T-helper 1 cell (primary cell): ENCODE data around the gene DKC1.
A peak's percentile ranks its signal among the peaks of the same experiment; 100 is the strongest.

Experiments
- DNase-seq, 5 donors: peaks; one replicate each; pipeline ENCODE4 v3.0.0-alpha.2; 2012 to 2020
- total RNA-seq, 4 donors: gene quantifications; one replicate each; lab custom pipeline; 2026; lab: John Stamatoyannopoulos, UW

The DKC1 gene
- total RNA-seq, result 33.3 to 54.5 (median 43.0) reads per million in 4 donors

DNA sequence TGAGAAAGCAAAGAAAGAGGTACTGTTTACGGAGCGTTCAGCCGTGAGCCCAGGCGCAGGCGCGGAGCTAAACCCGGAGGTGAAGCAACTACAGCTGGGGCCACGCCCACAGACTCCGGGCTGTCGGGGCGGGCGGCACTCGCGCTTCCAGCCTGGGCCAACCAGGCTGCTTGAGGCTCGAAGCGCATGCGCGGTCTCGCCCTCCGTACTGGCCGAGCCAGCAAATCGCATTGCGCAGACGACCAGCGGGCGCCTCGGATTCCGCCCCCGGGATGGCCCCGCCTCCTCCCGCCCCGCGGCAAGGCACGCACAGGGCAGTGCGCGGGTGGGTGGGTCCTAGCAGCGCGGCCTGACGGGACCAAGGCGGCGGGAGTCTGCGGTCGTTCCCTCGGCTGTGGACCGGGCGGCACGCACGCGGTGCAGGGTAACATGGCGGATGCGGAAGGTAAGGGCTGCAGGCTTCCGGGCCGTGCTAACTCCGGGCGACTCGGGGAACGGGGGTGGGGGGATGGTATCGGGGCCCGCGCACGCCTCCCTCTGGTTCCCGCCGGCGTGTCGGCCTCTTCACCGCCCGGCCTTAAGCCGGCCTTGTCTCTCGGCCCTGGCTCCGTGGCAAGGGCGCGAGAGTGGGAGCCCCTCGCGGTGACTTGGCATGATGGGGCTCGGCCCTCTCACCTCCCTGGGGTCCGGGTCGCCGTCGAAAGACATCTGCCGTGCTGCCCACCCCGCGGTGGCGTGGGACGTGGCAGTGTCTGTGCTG lies at the start of gene DKC1:
Gene DKC1, plus strand, starts transcription at position 328 of the 760 bp plus-strand sequence. Its CDS starts 102 bp downstream, at position 430.
- peak; percentile 89 to 98 (median 91) for DNase-seq

DNA sequence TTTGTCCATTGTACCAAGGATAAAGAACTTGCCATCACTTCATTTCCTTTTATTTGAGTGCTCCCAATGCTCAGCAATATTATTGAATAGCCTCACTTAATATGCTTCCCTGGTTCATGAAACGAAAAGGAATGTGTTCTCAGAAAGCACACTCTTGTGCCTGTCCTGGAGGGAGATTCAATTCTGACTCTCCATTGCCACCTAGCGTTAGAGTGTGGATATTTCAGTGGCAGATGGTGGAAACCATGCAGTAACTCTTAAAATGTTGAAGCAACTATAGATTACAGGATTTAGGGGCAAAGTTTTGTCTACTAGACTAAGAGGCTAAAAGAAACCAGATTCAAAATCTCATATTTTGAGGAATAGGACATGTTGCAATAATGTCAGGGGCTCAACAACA lies 47.7 kb upstream of the DKC1 start:
- DNase-seq, result peak in 2 of 5 donors; percentile 20 to 67

DNA sequence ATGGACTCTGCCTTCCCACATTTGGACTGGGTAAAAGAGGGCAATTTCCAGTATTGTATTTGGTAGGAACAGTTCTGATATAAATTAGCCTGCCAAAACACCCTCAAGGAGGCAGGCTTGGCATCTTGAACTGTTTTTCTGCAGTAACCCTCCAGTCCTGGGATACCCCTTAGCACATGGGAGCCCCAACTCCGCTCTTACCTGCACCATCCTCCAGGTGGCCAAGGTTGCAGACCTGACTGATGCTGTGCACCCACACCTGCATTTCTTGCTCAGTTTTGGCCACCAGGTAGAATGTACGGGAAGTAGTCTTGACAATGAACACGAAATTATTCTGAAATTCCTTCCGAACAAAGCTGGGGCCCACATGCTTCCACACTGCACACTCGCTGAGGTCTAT lies 46.8 kb upstream of the DKC1 start:
- no peak for DNase-seq

DNA sequence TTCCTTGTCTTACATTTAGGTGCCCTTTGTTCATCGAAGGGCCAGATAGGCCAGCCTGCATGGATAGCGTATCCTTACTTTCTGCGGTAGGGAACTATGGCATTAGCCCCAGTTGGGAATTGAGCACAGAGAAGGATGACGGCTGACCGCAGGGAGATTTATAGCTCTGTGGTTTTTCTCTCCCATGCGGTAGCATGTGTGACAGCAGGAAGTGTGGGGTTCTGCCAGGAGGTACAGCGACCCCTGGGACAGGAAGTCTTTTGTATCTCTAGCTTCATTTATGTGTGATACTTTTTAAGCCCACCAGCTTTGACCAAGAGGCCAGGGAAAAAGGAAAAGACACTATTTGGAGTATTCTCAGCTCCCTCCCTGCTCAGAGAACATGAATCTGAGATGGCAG lies 44.8 kb upstream of the DKC1 start:
- DNase-seq, result peak in 1 of 5 donors; percentile 50

DNA sequence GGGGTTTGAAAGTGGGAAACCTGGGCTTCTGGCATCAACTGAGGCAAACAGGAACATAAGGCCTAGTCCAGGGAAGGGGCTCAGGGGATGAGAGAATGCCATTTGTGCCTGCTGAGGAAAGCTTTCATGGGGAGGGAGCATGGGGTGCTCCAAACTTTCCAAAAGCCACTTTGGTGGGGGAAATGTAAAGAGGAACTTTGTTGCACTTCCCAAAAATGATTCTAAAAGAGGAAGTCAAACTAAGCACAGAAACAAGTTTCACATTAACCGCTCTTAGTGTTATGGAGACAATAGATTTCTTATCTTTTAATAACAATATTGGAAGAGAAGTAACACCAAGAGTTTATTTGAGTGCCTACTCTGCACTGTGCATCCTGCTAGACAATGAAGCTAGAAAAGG lies 44.0 kb upstream of the DKC1 start:
- DNase-seq, result no peak

DNA sequence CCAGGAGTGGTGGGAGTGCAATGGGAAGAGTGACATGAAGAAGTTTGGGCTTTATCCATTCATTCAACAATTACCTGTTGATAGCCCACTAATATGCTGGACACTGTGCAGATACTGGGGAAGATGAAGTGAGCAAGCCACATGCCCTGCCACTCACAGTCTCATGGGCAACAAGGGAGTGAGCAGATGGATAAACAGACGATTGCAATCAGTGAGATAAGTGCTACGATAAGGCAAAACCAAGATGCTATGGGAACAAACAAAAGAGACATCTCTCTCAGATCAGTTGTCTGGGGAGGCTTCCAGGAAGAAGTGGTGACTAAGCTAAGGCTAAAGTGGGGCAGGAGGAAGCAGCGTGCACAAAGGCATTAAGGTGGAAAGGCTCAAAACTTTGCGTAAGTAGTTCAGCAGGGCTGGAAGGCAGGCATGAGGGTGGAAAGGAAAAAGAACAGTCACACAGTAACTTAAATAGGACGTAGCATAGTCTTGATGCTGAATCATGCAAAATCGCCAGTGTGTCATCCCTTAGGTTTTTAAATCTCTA lies 43.5 kb upstream of the DKC1 start:
- peak in 2 of 5 donors; percentile 8 to 86 for DNase-seq

DNA sequence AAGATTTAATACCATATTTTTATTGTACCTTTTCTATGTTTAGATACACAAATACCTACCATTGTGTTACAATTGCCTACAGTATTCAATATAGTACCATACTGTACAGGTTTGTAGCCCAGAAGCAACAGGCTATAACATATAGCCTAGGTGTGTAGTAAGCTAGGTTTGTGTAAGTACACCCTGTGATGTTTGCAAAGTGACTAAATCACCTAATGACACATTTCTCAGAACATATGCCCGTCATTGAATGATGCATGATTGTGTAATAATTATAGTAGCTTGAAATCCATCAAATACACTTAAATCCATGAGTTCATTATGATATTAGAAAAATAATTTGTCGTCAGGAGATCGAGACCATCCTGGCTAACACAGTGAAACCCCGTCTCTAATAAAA lies 42.6 kb upstream of the DKC1 start:
- DNase-seq, result no peak

DNA sequence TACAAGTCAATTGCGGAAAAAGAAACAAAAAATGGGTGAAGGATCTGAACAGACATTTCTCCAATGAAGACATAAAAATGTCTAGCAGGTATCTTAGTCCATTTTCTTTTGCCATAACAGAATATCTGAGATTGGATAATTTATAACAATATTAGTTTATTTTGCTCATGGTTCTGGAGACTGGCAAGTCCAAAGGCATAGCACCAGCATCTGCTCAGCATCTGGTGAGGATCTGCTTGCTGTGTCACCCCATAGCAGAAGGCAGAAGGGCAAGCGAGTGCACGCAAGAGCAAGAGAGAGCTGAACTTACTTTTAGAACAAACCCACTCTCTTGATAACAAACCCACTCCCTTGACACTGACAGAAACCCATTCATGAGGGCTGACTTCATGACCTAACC lies 41.5 kb upstream of the DKC1 start:
- DNase-seq, result no peak

DNA sequence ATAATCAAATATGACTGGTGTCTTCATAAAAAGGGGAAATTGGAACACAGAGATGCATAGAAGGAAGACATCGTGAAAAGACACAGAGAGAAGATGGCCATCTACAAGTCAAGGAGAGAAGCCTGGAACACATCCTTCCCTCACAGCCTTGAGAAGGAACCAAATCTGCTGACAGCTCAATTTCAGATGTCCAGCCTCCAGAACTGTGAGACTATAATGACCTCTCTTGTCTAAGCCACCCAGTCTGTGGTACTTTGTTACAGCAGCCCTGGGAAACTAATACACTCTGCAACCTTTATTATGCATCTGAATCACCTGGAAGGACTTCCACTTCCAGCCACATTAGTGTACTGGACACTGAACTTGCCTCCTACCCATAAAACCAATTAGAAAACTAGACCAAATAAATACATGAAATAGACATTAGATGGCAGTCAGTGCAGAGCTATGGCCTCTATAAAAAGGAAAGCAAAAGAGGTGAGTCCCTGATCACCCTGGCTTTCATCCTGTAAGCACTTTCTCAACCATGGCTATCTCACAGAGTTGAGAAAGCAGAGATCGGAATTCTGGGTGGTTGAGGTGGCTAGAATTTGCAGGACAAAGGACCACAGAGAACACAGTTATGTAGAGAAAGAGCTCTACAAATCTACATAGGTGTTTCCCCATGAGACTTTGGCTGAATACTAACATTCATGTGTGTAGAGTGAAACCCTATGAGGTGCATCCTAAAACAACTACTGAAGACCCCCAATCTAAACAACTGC lies 37.5 kb upstream of the DKC1 start:
- peak in 1 of 5 donors; percentile 42 for DNase-seq

DNA sequence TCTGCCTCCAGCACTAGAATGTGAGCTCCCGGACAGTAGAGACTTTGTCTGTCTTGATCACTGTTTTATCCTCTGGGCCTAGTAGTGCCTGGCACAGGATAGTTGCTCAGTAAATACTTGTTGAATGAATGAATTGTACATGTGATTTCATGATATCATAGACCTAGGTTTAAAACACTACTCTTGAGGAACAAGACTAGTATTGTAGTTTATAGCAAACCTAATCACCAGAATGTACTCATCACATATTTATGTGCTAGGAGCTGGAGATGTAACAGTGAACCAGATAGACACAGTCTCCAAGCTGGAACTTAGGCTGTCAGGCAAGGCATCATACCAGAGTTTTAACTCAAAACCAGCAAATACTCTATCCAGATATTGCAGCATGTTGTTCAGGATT lies 35.2 kb upstream of the DKC1 start:
- DNase-seq, result no peak

DNA sequence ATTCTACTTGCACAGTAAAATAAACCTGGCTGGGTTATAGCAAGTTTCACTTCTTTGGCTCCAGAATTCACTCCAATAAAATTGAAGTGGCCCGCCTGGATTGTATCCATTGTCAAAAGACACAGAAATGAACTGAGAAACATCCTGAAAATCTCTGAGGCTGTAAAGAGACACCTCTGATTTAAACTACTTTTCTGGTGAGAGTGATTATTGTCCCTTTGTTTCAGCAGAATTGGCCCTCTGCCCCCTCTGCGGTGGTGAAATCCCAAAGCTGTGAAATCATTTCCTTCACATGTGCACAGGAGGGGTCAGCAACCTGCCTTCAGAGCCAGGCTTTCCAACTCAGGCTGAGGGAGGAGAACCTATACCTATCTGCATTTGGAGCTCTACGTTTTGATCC lies 34.8 kb upstream of the DKC1 start:
- no peak for DNase-seq

DNA sequence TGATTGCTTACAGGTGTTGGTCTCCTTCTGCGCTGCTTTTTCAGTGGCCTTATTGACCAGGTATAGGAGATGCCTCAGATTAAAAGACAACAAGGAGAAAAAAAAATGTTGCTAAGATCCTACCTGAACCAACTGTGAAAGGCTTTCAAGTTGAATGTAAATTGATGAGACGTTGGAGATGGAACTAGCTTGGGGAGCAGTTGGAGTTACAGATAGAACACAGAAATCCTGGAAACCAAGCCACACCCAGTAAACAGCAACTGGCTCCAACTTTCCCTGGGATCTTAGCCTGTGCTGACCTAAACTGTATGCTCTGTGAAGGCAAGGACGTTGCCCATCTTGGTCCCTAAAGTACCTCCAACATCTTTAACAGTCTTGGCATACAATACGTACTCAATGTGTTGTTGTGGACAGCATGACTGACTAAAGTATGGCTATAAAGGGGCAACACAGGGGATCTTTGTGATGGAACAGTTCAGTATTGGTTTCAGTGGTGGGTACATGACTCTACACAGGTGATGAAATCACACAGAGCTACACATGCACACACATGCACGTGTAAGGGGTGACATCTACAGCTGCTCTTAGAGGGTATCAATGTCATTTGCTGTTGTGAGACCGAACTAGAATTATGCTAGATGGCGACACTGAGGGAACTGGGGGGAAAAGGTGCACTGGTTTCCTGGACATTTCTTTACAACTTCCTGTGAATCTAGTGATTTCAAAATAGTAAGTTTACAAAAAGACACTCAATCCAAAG lies 34.1 kb upstream of the DKC1 start:
- DNase-seq, result no peak

DNA sequence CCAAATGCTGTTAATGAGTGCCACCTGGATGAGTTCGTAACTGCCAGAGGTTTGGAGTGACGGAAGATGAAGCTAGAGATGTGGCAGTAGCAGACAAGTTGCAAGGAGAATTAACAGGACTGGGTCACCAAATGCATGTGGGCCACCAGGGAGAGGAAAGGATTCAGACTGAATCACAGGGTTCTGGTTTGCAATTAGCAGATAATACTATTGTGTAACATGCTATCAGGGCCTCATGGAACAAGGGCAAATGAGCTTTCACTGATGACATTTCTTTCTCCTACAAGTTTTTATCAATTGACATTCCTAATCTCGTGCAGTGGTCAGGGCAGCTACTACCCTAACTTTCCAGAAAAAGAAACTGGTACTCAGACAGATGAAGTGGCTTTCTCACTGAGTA lies 33.2 kb upstream of the DKC1 start:
- DNase-seq, result no peak

DNA sequence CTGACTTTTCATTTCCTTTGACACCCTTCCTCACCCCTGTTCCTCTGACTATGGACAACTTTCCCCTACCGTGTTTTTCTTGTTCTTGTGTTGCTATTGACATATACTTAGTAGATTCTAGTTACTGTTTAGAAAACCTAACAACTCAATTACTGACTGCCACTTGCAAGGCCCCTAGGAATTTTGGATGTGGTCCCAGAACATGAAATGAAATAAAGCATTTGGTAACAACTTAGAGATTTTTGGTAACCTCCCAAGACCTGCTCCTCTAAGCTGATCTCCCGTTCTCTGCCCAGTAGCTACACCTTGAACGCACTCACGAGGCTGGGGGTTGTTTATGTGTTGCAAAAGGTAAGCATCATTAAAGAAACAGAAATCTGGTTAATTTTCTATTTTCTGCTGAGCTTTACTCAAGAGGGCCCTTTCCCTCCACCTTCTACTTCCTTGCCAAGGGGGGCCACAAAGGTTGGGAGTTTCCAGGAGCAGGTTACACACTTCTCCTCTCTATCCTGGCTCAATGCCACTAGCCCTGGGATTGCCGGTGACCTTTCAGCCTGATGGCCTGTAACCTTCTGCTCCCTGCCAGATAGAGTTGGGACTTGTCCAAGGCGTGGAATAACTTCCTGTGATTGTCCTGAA lies 32.3 kb upstream of the DKC1 start:
- DNase-seq, result no peak

DNA sequence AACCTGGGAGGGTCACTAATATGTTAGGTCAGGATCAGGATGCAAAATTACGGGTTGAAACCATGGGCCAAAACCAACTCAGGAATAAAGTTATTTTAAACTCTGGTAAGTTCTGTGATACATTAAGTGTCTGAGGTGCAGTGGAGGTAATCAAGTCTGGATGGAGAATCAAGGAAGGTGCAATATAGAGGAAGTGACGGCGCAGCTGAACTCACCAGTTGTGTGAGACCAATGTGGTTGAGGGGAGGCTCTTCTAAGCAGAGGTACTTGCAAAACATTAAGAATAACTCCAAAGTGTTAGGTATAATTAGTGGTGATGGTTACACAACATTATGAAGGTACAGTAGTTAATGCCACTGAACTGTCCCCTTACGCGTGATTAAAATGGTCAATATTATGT lies 31.5 kb upstream of the DKC1 start:
- no peak for DNase-seq

DNA sequence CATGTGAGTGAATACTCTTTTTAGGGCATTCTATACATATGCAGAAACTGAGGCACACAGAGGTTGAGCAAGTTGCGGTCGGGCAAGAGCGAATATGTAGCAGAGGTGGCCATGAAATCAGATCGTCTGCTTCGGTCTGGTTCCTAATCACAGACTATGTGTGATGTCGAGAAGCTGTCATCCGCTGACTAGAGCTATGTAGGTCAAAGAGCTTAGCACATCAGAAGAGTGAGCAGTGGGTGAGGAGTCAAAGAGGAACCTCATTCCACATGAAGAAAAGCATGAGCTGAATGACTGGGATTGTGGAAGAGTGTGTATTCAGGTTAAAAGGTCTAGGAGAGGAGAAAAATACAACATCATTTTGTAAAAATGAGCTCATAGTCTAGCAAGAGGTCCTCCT lies 30.8 kb upstream of the DKC1 start:
- no peak for DNase-seq

DNA sequence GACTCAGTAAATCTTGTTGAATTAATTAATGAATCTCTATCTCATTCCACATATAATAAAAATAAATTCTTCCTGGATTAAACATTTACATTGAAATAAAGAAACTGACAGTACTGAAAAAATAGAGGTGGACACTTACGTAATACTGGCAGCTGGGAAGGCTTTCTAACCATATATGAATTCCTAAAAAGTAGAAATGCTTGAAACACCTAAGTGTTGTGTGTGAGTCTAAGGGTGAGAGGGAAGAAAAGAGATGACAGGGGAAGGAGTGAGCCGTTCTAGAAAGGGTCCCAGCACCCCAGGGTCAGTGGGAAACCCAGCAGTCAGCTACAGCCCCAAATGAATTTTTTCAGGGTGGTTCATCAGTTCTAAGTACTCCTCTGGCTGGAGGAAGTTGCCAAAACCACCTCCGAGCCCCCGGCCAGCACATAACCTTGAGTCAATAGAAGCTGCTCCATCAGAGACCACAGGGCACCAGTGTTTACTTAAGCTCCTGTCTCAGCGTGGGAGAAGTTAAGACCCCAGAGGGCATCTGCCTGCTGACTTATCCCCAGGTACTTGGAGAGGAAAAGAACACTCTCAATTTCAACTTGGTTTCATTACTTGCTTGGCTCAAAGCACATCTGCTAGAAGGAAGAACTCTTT lies 30.1 kb upstream of the DKC1 start:
- DNase-seq, result no peak

DNA sequence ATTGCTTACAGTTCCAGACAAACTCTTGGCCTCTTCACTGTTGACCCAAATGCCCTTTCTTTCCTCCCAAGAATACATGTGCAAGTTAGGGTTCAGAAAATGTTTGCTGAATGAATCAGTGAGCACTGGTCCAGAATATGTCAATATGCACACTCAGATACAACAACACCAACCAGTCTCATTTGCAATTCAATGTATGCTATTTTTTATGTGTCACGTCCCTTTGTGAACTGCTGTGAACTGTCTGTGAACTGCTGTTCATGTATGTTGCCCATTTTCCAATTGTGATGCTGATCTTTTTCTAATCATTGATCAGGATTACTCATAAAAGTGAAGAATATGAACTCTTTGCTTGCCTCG lies 29.6 kb upstream of the DKC1 start:
- DNase-seq, result no peak

DNA sequence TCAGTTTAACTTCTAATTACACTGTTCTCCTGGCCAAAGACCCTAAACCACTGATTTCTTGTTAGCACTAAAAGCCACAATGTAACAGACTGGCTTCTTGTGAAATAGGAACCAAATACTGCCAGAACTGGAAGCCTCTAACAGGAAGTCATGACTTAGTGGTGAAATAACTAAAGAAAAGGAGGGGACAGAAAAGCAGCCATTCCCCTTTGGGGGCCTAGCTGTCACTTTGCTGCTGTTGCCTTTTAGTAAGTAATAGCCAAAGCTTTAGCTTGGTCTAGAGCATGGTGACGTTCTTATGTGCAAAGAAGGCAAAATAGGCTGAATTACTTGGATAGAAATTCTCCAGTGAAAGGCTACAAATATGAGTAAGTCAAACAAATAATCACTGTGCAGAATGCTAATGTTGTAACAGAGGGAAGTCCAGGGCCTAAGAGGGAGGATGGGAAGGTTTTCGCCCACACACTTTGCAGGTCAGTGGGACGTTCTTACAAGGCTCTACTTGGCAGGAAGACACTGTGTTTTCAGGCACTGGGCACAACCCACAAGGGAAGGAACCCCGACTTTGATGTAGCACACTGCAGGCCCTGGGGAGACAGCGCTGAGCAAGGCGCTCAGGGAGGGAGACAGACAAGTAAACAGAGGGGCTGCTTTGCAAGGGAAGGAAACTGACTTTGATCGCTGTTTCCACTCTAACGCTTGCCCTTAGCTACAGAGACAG lies 28.4 kb upstream of the DKC1 start:
- peak in 2 of 5 donors; percentile 11 to 62 for DNase-seq

DNA sequence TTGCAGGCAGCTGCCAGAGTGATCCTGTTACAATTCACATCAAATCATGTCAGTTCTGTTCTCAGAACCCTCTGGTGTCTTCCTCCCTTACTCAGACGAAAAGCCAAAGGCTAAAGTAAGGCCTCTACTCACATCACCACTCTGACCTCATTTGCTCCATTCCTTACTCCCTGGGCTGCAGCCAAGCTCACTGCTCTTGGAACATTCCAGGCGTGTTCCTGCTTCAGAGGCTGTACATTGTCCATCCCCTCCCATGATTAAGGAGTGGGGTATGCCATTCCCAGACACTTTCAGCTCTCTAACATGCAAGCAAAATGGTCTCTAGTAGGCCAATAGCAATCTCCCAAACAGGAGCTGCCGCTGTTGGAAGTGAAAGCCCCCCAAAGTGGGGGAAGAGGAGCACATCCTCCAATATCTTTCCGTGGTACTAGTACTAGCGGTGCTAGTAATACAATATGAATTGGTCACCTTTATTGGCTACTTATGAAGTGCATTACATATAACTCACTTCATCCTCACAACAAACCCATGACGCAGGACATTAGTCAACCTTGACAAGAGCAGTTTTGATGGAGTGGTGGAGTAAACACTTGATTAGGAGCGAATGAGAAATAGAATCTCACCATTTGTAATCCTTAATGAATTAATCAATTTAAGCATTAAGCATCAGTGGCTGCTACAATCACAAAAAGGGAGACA lies 26.8 kb upstream of the DKC1 start:
- DNase-seq, result no peak

DNA sequence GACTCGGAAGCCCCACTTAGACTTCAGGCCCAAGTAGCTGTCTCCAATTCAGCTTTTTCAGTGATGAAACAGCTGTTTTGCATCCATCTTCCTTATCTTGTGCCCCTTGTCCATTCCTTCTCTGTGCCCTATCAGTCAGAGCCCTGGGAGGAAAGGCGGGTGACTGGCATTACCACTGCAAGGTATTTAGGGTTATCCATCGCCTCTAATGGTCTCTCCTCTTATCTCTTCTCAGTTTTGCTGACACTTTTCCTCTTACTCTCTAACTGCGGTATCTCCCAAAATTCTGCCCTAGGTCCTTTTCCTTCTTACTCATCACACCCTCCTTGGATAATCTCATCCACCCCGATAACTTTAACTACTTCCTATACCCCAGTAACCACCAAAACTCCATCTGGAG lies 25.5 kb upstream of the DKC1 start:
- DNase-seq, result no peak
